T-helper 2 cell treated with Interferon-gamma antibody and Interleukin-4, amounts not matched to agents 100 ng/mL and 5 ng/mL, for 36 hours (primary cell): ENCODE data around the gene FAM53C. TPM values are rescaled to one million over a fixed set of nuclear protein-coding genes. Genes with fewer than 3 reads are reported as not detected.

Source experiments
- intact Hi-C: fragments of 100-400 bp; cut with micrococcal nuclease; formaldehyde crosslinking; loops from one replicate; pipeline ENCODE4 v1.15.1; 2023
- total RNA-seq: library from RNA; stranded (reverse); gene quantifications from 2 replicates; pipeline ENCODE4 v1.2.3, GENCODE V29; 2022

The FAM53C gene
- total RNA-seq, 1 donor from 2014 or later, result 22.1 TPM

DNA sequence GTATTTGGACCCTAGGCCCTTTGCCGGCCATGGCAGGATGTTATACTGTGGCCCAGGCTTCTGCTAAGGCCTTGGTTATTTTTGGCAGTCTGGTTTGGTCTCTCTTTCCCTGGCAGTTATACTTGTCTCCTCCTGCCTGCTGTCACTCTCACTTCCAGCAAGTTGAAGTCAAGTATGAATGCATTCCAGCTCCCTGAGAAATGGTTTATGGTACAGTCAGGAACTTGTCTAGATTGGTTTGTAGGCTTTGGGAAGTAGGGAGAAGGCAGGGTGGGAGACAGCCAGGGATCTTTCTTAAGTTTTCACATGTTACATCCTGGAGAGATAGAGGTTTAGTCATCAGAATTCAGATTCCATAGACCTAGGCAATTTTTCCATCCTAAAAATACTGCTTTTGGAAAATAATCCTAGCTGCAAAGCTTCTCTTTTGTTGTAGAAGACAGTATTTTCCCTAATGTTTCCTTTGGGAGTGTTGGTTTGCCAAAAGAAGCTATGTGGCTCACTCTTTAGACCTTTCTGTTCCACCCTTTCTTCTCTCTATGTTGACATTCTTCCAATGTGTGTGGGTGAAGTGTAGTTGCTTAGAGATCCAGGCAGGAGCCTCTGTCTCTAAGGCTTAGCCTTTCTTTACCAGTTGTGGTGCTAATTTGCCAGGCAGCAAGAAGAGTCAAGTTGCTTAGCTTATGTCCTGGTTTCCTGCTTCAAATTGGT is 11.9 kb downstream of the FAM53C start:
- intact Hi-C loops, result no loop called here

DNA sequence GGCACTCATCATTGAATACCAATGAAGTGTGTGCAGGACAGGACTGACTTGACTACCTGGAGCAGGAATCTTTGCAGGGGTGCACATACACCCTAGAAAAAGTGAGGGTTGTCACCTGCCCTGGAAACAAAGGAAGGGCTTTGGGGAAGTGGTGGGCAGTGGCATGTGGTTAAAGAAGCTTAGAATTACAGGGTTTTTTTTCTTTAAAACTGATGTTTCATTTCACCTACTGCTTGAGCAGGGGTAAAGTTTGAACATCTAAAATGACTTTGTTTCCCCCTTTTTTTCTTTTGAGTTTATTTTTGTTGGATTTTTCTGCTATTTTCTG is 12.5 kb downstream of the FAM53C start:
- intact Hi-C loops, result no loop called here

DNA sequence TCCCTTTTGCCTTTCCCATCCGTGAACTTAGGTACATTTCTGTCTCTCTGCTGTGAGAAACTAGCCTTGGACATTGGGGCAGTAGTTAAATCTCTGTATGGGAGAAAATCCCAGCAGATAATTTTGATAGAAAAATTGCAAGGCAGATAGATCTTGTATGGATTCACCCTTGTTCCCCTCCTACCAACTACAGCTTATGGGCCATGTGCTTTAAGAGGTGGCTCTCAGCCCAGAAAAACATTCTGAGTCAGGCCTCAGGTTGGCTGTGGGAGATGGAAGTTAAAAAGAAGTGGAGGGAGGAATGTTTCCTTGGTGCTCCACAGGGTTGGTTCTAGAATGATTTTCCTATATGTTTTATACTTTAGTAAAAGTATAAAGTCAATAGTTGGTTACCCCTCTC is 13.0 kb downstream of the FAM53C start:
- intact Hi-C loops, result no loop called here

DNA sequence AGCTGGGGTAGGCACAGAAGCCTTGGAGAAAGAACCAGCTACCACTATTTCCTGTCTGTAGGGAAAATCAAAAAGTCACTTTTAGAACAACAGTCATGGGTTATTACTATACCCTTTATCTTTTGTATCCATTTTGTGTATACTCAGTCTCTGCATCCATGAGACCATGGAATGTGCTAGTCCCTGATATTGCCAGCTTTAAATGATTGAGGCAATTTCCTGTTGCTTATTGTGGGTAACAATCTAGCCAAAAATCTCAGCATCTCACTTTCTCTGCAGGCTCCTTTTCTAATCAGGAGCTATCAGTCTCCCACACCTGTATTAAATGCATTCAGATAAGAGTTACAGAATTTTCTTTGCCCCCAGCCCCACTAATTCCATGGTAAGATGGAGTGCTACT is 13.5 kb downstream of the FAM53C start:
- intact Hi-C loops, result no loop called here

DNA sequence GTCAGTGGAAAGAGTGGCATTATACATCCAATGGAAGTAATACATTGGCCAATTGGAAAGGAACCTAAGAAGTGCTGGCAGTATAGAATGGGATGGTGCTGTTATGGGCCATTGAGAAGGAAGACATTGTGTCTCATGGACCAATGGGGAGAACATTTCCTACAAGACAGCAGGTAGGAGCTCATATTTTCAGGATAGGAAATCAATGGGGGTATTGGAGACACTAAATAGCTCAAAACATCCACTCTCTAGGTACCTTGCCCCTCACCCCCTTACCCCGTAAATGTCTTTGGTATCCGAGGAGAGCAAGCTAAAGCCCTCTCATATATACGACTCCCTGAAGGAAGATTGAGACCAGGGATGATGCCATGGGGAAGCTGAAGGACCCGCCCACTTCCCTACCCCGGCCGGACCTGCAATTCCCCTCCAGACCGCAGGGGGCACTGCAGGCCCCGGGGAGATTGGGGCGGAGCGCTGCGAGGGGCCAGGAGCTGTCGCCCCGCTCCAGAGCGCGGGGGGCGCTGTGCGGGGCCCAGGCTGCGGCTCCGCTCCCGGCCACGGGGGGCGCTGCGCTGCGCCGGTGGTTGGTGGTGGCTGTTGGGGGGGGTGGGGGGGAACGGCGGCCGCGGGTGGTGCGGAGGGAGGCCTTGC is 14.1 kb downstream of the FAM53C start, which contains the start of gene KDM3B:
TSS of gene KDM3B (plus strand) at position 615 of the 651 bp plus-strand sequence. CDS start 111 bp downstream, outside the sequence.
- intact Hi-C loops, result loop anchor here (1.0 to 2.0 kb wide), 4 partner anchors 15 to 191 kb away; partner anchors contain the start of genes CDC23, CDC25C and ETF1

DNA sequence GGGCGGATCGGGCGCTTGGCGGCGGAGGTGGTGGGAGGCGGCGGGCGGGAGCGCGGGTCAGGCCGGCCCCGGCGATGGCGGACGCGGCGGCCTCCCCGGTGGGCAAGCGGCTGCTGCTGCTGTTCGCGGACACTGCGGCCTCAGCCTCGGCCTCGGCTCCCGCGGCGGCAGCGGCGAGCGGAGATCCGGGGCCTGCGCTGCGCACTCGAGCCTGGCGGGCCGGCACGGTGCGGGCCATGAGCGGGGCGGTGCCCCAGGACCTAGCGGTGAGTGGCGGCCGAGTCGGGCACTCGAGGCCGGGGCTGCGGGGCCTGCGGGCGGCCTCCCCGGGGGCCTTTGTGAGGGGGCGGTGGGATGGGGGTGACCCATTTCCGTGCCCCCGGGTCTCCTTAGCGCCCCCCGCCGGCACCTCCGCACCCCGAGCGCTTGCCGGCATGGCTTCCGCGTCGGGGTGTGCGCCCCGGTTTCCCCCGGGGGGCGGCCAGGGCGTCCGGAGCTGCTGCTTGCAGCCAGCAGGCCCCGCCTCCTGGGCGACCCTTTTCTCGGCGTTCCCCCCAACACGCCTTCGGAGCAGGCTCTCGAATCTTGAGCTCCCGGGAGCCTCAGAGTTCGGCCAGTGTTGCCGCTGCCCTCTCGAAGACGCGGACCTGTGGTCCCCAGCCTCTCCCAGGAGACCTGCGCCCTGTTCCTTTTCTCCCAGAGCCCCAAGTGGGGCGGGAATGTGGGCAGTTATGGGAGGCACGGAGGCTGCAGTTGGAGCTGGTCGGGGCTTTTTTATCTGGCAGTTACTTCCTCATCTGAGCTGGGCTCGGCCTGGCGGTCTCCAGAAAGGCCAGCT is 14.9 kb downstream of the FAM53C start:
- intact Hi-C loops, result loop anchor here (1.0 to 2.0 kb wide), 5 partner anchors 16 to 190 kb away; partner anchors contain the start of genes CDC23, CDC25C and ETF1

DNA sequence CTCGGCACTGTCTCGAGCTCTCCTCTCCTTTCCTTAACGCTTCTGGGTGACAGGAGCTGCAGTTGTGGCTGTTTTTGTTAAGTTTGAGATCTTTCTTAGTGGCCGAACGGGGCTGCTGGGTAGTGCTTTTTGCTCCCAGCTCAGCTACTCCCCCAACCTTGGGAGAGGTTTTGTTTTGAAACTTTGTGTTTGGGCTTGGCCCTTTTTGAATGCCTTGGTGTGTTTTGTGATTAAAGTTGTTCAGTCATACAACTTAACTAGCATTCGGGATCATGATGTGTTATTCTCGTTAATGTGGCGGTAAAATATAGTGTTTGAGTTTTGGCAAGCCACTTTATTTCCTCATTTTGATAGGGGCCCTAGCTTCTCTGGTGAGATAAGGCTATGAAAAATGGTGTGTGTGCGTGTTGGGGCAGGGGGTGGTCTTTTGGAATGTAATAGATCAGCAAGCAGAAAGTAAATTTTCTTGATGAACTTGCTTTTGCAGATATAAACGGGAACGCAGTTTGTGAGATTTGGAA is 15.6 kb downstream of the FAM53C start:
- intact Hi-C loops, result loop anchor here (1.0 to 2.0 kb wide), 2 partner anchors 141 to 173 kb away; partner anchors contain the start of gene CDC23

DNA sequence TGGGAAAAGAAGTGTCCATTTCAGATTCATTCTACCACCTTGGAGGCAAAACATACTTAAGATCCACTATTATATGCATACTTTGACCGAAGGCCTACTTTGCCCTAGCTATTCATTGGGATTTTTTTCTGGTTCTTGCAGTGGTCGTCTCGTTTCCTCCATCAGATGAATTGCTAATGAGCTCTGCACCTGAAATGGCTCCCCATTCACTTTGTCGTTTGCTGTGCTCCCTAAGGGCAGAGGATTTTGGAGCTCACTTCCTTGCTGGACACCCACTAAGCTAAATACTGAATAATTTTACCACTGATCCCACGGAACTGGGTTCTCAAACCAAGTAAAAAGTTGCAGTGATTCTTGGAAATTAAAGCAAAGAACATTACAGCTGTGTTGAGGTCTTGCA is 16.3 kb downstream of the FAM53C start:
- intact Hi-C loops, result no loop called here

DNA sequence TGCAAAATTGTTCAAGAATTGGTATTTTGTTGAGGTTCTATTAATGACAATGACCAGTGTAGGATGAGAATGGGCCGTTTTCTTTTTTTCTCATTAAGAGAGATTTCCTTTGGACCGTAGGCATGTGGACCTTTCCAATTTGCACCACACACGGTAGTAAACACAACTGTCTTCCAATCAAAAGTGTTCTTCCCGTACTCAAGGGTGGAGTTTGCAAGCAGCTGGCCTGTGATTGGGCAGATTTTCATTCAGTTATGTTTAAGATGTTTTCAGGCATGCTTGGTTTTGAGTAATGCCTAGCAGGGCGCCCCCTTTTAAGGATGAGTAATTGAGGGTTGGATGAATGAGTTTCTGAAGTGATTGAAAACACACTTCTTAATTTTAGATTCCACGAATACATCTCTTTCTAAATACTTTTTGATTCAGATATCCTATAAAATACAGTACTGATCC is 16.9 kb downstream of the FAM53C start:
- intact Hi-C loops, result loop anchor here (1.0 kb wide), 1 partner anchor 109 kb away; no protein-coding TSS in a partner anchor

DNA sequence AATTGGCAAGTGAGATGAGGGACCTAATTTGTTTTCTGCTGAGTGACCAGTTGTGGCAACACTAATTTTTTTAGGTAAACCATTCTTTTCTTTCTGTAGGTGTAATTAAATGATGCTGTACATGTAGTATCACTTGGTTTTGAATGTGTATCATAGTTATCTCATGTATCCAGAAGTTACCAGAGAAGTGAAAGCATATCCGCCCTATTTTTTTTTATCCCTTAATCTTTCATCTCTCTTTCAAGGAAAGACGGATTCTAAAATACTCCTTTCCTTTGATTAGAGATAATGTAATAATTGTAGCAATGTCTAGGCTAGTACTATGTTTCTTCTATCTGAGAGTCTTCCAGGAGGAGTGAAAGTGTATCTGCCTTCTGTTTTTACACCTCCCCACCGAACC is 21.6 kb downstream of the FAM53C start:
- intact Hi-C loops, result no loop called here

DNA sequence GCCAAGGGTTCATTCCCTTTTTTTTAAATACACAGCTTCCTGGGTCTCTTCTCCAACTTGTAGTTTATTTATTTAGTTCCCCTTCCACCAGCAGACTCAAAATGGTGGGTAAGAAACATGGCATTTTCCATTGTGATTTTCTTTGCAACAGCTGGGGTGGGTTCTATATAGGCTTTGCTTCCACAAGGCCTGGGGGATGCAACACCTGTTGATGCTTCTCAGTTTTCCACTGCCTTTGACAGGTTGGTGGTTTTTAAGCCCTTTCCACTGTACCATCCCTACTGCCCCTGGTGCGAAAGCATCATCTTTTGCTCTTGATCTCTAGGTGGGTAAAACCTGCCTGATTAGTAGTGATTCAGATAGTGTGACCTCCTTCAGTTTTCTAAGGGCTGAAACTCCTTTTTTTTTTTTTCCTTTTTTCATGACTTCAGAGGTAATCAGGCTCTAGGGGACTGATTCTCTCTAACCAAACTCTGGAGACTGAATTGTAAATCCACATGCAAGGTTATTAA is 22.9 kb downstream of the FAM53C start:
- intact Hi-C loops, result no loop called here

DNA sequence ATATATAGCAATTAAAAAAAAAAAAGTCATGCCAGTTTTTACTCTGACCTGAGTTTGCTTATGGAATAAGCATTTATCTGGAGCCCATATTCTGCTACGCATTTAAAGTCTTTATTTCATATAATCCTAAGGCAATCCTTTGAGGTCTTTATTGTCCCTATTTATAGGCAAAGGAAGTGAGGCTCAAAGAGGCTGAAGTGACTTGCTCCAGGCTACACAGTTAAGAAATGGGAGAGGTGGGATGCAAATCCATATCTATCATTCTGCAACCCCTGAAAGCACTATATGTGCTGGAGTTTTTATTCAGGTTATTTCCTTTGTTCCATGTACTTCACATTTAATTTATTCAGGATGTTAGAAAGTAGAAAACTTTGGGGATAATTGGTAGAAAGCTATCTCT is 26.5 kb downstream of the FAM53C start:
- intact Hi-C loops, result no loop called here

DNA sequence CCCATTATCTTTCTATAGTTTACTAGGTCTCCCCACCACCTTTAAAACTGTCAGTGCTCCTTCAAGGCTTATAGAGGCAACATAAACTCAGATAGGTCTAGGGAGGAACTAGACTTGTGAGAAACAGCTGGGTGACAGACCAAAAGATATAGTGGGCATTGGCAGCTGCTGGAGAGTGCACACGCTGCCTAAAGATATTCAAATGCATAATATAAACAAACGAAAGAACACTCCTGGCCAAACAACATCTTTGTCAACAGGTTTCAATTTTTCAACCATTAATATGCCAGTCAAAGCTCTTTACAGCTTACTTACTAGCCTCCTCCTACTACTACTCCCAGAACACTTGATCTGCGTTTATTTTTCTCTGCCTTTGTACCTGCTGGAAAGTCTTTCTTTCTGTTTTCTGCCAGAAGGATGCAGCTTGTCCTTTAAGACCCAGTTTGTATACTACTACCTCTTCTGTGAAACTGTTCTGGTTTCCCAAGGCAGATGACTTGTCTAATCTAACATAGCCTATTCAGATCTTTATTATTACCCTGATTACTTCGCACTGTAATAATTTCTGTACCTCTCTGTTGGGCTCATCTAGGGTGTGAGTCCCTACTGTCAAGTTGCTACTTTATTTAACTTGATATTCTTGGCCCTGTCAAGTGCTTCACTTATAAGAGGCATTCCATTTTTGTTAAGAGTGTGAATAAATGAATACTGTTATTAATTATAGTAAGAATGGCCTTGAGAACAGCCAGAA is 28.7 kb downstream of the FAM53C start:
- intact Hi-C loops, result no loop called here

DNA sequence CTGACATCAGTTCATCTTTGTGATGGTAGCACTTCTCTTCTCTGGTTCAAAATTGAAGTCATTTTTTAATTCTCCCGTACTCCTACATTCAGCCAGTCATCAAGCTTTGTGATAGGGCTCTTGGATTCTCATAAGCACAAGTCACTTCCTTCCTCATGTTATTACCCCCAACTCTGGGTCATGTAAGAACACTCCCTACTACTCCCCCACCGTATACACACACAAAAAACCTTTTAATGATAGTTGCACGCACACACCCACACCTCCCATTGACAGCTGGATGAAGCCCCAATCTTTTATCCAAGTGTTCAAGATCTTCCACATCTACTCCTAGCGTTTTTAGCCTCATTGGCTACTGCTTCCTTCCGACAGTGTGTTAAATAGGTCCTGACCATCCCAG is 31.2 kb downstream of the FAM53C start:
- intact Hi-C loops, result no loop called here

DNA sequence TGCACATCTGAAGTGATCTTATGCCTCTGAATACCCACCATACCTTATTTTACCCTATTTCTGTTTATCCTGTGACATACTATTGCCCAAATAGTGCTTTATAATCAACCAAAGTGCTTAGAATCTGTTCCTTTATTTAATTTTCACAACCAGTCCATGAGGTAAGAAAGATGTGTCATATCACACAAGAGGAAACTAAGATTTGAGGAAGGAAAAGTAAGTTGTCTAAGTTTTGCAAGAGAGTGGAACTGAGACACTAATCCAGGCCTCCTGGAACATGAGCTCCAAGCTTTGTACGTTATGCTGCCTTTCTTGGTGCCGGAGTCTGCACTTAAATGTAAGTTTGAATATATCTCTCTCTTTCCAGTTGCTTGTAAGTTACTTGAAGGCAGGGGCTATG is 31.6 kb downstream of the FAM53C start:
- intact Hi-C loops, result no loop called here

DNA sequence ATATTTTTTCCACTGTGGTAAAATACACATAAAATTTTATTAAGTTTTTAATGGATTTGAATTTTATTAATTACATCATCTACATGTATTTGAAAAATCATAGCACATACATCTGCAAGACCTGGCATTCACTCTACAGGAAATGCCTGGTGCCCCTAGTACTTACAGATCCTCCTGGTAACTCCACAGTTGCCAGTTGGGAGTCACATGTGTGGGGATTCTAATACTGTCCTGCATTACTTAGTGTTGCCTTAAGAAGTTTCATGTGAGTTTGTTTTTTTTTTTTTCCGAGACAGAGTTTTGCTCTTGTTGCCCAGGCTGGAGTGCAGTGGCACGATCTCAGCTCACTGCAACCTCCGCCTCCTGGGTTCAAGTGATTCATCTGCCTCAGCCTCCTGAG is 32.5 kb downstream of the FAM53C start:
- intact Hi-C loops, result no loop called here

DNA sequence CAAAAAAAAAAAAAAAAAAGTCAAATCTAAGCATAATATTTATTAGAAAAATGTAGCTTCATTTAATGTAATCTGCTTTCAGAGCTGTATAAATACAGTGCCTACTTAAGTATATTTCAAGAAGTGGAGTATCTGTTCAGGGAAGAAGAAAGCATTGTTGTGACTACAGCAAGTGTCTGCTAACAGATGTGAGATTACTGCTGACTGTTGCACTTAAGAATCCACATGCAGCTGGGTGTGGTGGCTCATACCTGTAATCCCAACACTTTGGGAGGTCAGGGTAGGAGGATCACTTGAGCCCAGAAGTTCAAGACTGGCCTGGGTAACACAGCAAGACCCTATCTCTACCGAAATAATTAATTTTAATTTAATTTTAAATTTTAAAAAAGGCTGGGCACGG is 33.4 kb downstream of the FAM53C start:
- intact Hi-C loops, result no loop called here

DNA sequence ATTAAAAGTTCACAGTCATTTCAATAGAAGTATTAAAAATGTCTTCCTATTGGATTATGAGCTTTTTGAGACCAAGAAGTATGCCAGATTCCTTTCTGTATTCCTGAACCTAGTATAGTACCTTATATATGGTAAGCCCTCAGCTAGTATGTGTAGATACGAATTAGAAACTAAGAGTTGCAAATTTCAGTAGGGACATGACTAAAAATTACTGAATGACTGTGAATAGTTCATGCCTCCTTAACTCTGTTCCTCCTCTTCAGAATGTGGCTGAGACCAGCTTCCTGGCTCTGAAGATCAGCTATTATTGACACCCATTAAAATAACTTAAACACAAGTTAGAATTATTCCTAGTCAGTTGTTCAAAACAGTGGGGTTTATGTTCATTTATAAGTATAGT is 34.2 kb downstream of the FAM53C start:
- intact Hi-C loops, result no loop called here

DNA sequence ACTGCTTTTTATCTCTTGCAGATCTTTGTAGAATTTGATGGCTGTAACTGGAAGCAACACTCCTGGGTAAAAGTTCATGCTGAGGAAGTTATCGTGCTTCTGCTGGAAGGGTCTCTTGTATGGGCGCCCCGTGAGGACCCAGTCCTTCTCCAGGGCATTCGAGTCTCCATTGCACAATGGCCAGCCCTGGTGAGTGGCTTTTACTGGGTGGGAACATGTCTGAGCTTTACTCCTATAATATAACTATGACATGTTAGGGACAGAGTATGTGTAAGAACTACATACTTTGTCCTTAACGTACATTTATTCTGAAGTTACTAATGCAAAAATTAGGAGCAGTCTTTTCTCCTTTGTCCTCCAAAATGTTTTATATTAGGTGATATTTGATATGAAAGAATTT is 34.6 kb downstream of the FAM53C start:
- intact Hi-C loops, result no loop called here

DNA sequence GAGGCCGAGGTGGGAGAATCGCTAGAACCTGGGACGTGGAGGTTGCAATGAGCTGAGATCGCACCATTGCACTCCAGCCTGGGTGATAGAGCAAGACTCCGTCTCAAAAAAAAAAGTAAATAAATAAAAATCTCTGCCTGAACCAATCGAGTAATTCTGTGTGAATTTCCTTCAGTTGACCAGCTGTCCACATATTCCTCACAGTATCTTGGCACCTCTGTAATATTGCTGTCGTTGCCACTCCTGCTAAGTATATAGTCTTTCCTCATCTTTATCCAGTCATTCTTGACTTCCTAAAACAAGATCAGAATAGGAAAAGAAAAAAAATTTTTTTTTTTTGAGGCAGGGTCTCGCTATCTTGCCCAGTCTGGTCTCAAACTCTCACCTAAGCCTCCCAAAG is 44.3 kb downstream of the FAM53C start:
- intact Hi-C loops, result no loop called here

DNA sequence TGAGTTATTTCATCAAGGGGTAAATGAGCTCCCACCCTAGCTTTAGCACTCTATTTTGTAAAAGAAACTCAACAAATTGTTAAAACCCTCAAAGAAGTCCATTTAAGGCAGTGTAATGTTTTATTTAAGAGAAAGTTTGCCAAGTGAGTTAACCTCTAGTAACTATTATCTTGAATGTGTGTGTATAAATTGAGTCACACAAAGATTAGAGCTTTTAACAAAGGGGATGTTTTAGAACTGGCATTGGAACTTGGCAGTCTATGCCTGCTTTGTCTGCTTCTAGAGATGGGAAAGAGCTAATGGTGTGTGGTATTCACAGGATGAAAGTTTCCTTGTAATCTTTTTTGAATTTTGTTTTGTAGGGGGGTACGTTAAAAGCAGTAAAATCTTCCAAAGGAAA is 47.6 kb downstream of the FAM53C start:
- intact Hi-C loops, result no loop called here
